Hepatocyte (in vitro differentiated cells): ENCODE results near the gene NFKB2.

Source experiments
- EZH2 ChIP-seq: fragments of 200-600 bp; sonication (generic); IDR thresholded peaks from 2 replicates; pipeline ENCODE4 v1.6.1; 2016; ENCODE audit warnings: antibody characterized with exemption, mild to moderate bottlenecking, borderline replicate concordance
- TF ChIP-seq, protein P1 (sequence below): fragments of 200-600 bp; sonication (generic); IDR thresholded peaks from 2 replicates; pipeline ENCODE4 v1.5.1; 2016; ENCODE audit warnings: antibody characterized with exemption, mild to moderate bottlenecking; ENCODE audit not compliant: poor library complexity

DNA sequence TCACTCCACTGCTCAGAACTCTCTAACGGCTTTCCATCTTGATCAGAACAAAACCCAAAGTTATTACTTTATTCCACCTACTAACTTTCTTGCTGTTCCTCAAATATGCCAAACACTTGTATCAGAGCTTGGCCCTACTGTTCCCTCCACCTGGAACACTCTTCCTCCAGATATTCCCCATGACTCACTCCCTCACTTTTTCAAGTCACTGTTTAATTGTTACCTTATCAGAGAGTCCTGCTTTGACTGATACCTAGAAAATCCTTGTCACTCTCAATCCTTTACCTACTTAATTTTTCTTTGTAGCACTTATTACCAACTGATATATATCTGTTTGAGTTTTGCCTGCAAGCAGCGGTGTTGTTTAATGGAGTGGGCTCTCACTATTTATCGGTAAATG lies 5.6 kb upstream of the NFKB2 start:
- TF ChIP-seq, protein P1, sequence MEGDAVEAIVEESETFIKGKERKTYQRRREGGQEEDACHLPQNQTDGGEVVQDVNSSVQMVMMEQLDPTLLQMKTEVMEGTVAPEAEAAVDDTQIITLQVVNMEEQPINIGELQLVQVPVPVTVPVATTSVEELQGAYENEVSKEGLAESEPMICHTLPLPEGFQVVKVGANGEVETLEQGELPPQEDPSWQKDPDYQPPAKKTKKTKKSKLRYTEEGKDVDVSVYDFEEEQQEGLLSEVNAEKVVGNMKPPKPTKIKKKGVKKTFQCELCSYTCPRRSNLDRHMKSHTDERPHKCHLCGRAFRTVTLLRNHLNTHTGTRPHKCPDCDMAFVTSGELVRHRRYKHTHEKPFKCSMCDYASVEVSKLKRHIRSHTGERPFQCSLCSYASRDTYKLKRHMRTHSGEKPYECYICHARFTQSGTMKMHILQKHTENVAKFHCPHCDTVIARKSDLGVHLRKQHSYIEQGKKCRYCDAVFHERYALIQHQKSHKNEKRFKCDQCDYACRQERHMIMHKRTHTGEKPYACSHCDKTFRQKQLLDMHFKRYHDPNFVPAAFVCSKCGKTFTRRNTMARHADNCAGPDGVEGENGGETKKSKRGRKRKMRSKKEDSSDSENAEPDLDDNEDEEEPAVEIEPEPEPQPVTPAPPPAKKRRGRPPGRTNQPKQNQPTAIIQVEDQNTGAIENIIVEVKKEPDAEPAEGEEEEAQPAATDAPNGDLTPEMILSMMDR: no peak
- no peak for TF ChIP-seq EZH2
